Mononuclear cell (primary cell): ENCODE measurements around the gene SLC5A5. TPM values are rescaled to one million over a fixed set of nuclear protein-coding genes. Genes with fewer than 3 reads are reported as not detected.

Experiments used
- H3K27me3 ChIP-seq: 2 replicates; pipeline ENCODE4 v1.6.0; 2011; ENCODE audit warnings: low read length, control low read depth; ENCODE audit not compliant: insufficient read depth
- H3K4me1 ChIP-seq: 2 replicates; pipeline ENCODE4 v1.5.1; 2011; ENCODE audit warnings: mild to moderate bottlenecking, low read length, control low read depth; ENCODE audit not compliant: insufficient read depth
- H3K4me3 ChIP-seq: 2 replicates; pipeline ENCODE4 v1.5.1; 2011; ENCODE audit warnings: mild to moderate bottlenecking, low read length, moderate library complexity
- H3K9me3 ChIP-seq: 2 replicates; pipeline ENCODE4 v1.5.1; 2011; ENCODE audit warnings: low read depth, mild to moderate bottlenecking, control low read depth, low read length
- total RNA-seq: library from RNA; depleted of rRNA; stranded (reverse); fragments of >200 nt; gene quantifications from one replicate; pipeline ENCODE4 v1.2.3, GENCODE V29; 2012

Gene SLC5A5
- total RNA-seq, 1 donor, result 0.21 TPM

DNA sequence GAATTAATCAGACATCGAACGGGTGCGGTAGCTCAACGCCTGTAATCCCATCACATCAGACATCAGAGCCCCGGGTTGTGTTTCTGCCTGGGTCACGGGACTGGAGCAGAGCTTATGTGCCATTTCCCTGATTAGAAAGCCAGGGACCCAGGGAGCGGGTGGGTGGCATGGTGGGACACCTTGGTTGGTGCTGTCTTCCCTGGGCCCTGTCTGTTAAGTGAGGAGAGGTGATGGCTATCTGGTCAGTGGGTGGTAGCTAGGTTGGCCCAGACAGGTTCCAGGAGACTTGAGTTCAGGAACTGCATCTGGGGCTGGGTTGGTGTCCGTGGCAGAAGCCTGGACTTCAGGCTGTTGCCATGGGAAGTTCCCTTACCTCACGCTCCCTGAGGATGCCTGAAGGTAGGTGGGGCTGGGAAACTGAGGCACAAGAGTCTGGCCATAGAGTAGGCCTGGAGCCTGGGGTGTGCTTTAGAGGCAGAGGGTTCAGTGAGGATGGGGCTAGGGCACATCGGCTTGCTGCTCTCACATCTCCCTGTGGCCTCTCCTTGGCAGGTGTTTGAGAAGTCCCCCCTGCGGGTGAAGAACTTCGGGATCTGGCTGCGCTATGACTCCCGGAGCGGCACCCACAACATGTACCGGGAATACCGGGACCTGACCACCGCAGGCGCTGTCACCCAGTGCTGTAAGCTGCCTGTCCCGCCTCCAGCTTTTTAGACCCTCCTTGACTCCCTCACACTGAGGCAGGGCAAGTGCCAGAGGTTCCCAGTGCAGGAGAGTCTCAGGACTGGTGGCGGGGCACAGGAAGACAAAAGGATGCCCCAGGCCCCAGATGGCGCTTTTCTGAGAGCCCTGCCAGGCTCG, 10.0 kb upstream of the SLC5A5 start:
- Histone ChIP-seq H3K9me3 (no peaks in the 10 kb centered on the region), H3K27me3 (no peaks in the 10 kb centered on the region), H3K4me1 (peaks cover 21% of the 10 kb centered on the region), H3K4me3 (no peak overlapping the region)

DNA sequence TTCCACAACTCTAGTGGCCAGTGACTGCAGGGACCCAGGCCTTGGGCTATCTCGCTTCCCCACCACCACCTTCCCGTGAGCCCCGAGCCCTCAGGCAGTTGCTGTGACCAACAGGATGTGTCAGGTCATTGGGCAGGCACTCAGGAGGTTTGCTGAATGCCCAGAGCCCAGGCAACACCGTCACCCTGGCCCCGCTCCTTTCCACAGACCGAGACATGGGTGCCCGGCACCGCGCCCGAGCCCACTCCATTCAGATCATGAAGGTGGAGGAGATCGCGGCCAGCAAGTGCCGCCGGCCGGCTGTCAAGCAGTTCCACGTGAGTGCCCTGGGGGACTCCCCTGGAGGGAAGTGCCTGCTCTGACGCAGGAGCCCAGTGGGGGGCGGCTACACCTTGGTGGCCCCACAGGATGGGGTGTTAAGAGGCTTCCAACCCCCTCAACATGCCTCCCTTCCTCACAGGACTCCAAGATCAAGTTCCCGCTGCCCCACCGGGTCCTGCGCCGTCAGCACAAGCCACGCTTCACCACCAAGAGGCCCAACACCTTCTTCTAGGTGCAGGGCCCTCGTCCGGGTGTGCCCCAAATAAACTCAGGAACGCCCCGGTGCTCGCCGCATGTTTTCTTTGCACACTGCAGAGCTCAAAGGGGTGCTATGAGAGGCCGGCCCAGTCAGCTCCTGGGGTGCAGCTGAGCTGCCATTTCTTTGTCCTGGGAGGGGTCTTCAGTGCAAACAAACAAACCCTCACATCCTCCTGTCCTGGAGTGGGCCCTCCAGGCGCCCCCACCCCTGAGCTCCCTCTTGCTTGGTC, 8.8 kb upstream of the SLC5A5 start:
- no peak overlapping the region for H3K4me3 ChIP-seq
- H3K4me1 ChIP-seq, result peaks cover 21% of the 10 kb centered on the region
- H3K27me3 ChIP-seq, result no peaks in the 10 kb centered on the region
- H3K9me3 ChIP-seq, result no peaks in the 10 kb centered on the region

DNA sequence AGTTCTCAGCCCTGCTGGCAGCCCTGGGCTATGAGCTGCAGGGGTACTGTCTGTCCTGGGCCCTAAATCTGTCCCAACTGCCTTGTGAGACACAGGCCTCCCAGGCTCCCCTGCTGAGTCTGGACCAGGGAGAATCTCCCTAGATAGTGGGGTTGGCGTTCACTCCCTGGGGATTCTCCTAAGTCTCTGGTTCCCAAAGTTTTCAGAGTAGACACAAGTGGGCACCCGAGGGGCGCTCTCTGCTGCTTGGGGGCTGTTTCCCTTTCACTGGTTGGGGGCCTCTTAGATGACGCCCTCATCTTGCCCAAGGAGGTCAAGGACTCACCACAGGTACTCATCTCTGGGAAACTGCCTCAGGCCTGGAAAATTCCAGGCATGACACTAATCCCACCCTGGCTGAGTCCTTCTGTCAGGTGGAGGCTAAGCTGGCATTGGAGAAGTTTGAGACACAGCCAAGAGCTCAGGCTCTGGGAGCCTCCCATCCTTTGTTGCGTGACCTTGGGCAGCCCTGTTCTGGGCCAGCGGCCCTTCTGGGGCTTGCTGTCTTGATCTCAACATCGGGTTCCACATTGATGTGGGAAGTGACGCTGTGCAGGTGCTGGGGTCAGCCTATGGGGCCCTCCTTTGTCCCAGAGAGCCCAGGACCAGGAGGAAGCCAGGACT, 8.1 kb upstream of the SLC5A5 start:
- Histone ChIP-seq H3K4me3 (no peak overlapping the region), H3K9me3 (no peaks in the 10 kb centered on the region)

DNA sequence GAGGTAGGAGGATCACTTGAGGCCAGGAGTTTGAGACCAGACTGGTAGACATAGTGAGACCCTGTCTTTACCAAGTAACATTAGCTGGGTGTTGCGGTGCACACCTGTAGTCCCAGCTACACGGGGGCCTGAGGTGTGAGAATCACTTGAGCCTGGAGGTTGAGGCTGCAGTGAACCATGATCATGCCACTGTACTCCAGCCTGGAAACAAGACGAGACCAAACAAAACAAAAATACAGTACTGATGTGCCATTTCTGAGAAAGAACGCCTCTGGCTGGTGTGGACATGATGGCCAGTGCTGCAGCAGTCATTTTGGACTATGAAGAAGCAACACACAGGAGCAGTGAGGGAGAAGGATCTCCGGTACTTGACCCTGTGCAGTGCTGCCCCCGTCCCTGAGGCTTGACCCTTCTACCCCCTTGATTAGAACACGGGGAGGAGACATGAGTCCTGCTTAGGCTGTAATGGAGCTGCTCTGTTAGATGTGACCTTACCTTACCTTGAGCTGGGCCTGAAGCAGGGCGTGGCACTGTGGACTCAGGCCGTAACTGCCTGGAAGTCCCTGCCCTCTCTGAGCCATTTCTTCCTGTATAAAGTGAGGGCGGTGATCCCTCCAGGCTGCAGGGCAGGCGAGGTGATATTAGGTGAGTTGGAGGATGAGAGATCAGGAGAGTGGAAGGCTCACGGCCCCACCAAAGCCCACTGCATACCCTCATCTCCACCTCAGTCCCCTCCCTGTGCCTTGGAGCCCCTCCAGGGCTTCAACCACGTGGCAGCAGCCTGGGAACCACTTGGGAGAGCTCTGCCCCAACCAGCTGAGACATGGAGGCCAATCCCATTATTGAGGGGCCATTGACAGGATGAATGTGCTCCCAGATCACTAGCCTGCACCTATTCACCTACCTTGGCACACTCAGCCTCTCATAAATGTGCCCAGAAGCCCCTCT, 6.1 kb upstream of the SLC5A5 start:
- H3K4me1 ChIP-seq, result peaks cover 11% of the 10 kb centered on the region
- no peaks in the 10 kb centered on the region for H3K27me3 ChIP-seq
- H3K9me3 ChIP-seq, result no peaks in the 10 kb centered on the region
- H3K4me3 ChIP-seq, result no peak overlapping the region

More for the DNA sequence above, 8.1 kb upstream of the SLC5A5 start:
- Histone ChIP-seq H3K27me3 (no peaks in the 10 kb centered on the region), H3K4me1 (peaks cover 21% of the 10 kb centered on the region)

DNA sequence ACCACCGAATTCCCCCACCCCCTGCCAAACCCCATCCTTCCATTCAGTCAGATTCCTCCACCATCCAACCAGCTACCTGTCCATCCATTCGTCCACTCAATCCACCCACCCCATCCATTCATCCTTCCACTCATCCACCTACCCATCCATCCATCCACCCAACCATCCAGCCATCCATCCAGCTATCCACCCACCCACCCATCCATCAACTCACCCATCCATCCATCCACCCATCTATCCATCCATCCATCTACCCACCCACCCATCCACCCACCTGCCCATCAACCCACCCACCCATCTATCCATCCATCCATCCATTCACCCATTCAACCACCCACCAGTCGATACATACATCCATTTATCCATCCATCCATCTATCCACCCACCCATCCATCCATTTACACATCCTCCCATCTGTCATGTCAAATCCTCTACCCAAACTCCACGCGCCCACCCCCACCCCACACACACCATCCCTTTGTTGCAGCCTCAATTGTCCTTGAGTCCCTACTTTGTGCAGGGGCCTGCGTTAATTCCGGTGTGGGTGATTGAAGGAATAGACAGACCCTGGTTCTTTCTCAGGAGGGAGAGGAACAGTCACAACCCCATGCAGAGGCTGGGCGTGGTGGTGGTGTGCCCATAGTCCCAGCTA, 5.3 kb upstream of the SLC5A5 start:
- Histone ChIP-seq H3K9me3 (no peaks in the 10 kb centered on the region), H3K4me3 (no peak overlapping the region), H3K27me3 (peaks cover 5% of the 10 kb centered on the region), H3K4me1 (peaks cover 4% of the 10 kb centered on the region)

DNA sequence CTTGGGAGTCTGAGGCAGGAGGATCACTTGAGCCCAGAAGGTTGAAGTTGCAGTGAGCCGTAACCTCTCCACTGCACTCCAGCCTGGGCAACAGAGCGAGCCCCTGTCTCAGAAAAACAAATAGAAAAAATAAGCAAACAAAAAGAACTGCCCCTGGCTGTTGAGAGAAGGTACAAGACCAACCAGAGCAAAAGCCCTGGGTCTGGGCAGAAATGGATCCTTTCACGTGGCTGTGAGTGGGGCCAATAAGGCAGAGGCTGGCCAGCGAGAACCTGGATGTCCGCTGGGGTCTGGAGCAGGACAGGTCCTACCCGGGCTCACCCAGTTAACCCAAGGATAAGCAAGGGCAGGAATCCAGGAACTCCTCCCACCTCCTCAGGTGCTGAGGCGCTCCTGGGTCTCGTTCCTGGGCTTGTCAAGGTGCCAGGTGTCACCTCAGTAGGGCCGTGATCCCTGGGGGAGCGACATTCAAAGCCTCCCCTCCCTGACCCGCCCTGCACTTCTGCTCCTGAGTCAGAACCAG, 4.7 kb upstream of the SLC5A5 start:
- H3K9me3 ChIP-seq, result no peaks in the 10 kb centered on the region
- no peak overlapping the region for H3K4me3 ChIP-seq
- peaks cover 10% of the 10 kb centered on the region for H3K27me3 ChIP-seq
- peaks cover 6% of the 10 kb centered on the region for H3K4me1 ChIP-seq

DNA sequence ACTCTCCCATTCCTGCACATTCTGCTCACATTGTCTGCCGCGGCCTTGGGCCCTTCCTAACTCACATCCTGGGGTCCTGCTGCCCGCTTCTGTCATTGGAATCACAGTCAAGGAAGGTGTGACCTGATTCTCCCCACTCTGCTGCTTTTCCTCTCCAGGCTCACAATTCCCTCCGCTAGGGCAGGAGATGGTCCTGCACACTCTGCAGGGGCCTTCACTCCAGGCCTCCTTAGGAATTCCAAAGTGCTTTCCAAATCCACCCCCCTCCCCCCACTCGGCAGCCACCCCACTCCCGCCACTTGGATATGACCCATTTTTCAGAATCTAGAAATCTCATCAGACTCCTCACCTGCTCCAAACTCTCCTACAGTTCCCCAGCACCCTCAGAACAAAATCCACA, 3.1 kb upstream of the SLC5A5 start:
- peaks cover 21% of the 10 kb centered on the region for H3K4me1 ChIP-seq
- no peak overlapping the region for H3K4me3 ChIP-seq
- H3K27me3 ChIP-seq, result peaks cover 21% of the 10 kb centered on the region
- H3K9me3 ChIP-seq, result no peaks in the 10 kb centered on the region

DNA sequence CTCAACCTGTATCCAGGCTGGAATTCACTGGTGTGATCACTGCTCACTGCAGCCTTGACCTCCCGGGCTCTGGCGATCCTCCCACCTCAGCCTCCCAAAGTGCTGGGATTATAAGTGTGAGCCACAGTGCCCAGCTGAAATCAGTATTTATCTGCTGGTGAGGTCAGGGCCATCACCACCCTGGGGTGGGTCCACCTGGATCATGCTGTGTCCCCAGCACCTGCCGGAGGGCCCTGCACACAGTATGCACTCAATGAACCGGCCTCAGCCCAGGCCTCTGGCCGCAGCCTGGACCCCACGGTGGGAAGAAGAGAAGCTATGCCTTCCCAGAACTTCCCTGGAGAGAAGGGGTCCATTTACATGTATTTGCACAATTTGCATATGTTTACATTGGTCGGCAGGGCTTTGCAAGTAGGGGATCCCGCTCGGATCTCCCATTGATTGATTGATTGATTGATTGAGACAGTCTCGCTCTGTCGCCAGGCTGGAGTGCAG, 2.6 kb upstream of the SLC5A5 start:
- no peak overlapping the region for H3K4me3 ChIP-seq
- peaks cover 24% of the 10 kb centered on the region for H3K27me3 ChIP-seq
- H3K4me1 ChIP-seq, result peaks cover 25% of the 10 kb centered on the region
- no peaks in the 10 kb centered on the region for H3K9me3 ChIP-seq

DNA sequence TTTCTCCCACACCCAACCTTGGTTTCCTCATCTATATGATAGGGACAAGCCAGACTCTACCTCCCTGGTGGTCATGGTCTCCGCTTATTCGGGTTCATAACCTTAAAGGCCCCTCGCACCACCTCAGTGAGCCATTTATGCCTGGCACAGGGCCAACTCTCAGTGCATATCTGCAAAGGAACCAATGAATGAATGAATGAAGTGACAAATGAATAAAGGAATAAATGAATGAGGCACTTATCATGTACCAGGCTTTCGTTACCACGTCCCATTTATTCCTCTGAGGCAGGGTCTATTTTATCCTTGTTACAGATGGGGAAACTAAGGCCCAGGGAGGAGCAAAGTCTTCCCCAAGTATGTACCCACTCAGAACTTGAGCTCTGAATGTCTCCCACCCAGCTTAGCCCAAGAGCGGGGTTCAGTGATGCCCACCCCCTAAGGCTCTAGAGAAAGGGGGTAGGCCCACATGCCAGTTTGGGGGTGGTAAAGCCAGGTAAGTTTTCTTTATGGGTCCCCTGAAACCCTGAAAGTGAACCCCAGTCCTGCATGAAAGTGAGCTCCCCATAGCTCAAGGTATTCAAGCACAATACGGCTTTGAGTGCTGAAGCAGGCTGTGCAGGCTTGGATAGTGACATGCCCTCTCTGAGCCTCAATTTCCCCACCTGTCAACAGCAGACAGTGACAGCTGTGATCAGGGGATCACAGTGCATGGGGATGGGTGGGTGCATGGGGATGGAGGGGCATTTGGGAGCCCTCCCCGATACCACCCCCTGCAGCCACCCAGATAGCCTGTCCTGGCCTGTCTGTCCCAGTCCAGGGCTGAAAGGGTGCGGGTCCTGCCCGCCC, 490 bp upstream of the SLC5A5 start:
- H3K9me3 ChIP-seq, result no peaks in the 10 kb centered on the region
- H3K4me1 ChIP-seq, result peaks cover 25% of the 10 kb centered on the region
- H3K27me3 ChIP-seq, result peaks cover 24% of the 10 kb centered on the region
- no peak overlapping the region for H3K4me3 ChIP-seq

DNA sequence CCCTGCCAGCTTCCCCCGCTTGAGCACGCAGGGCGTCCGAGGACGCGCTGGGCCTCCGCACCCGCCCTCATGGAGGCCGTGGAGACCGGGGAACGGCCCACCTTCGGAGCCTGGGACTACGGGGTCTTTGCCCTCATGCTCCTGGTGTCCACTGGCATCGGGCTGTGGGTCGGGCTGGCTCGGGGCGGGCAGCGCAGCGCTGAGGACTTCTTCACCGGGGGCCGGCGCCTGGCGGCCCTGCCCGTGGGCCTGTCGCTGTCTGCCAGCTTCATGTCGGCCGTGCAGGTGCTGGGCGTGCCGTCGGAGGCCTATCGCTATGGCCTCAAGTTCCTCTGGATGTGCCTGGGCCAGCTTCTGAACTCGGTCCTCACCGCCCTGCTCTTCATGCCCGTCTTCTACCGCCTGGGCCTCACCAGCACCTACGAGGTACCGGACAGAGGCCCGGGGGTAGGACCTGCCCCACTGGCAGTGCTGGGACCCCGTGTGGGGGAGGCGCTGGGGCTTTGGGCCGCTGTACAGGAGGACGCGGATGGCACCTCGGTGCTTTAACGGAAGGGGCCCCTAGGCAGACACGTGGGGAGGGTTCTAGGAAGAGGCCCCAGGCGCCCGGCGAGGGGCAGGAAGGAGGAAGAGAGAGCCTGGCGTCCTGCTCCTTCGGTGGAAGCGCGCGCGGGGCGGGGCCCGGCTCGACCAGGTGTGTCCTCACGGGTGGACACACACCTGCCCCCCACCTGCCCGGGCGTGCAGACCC, 681 bp downstream of the SLC5A5 start:
- Histone ChIP-seq H3K4me3 (peak overlapping the region; percentile 26), H3K27me3 (peaks cover 24% of the 10 kb centered on the region), H3K9me3 (no peaks in the 10 kb centered on the region), H3K4me1 (peaks cover 25% of the 10 kb centered on the region)

DNA sequence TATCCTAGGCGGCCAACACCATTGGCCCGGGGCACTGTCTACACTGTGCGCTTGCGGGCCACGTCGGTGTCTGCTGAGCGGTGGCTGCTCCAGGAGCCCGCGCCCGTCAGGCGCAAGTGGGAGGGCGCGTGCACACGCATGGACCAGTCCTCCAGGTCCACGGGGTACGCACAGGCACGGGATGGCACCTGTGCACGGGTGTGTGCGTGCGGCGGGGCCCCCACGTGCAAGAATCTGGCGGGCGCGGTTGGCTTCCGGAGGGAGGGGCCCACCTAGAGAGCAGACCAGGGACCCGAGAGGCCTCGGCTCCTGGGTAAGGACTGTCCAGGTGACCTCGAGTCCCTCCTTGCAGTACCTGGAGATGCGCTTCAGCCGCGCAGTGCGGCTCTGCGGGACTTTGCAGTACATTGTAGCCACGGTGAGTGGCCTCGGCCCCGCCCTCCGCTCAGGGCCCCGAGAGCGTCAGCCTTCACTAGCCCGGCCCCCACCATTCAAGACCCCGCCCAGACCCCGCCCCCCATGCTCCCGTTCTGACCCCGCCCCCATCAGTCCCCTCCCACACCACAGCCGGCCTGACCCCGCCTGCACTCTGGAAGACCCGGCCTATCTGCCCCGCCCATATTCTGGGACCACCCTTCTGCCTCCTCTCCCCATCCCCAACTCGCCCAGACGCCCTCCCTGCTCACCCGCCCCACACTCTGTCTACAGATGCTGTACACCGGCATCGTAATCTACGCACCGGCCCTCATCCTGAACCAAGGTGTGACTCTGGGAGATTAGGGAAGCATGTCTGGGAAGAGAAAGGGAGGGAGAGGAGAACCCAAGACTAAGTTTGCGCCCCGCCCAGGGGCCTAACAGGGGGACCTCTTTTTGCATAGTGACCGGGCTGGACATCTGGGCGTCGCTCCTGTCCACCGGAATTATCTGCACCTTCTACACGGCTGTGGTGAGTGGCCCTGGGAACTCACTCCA, 2.3 kb downstream of the SLC5A5 start:
- peaks cover 25% of the 10 kb centered on the region for H3K4me1 ChIP-seq
- peaks cover 24% of the 10 kb centered on the region for H3K27me3 ChIP-seq
- peak overlapping the region; percentile 20 for H3K4me3 ChIP-seq
- H3K9me3 ChIP-seq, result no peaks in the 10 kb centered on the region
